WTC11 (cell line): ENCODE data around the gene ANKRD37. TPM values are rescaled to one million over a fixed set of nuclear protein-coding genes. Genes with fewer than 3 reads are reported as not detected.

Source experiments
- ATAC-seq: fragments of 200-7000 bp; cut with Tn5 transposase; 2 replicates; pipeline ENCODE4 v1.10.0; 2021; ENCODE audit warnings: mild to moderate bottlenecking, moderate library complexity
- CTCF ChIA-PET: fragments of 300-600 bp; sonication (Branson Sonifier 250); formaldehyde crosslinking; loops from one replicate; lab custom pipeline; 2021; ENCODE audit warnings: antibody characterized with exemption; lab: Charles Lee
- POLR2A ChIA-PET: fragments of 350-600 bp; sonication (Branson Sonifier 250); formaldehyde crosslinking; loops from one replicate; lab custom pipeline; 2021; ENCODE audit warnings: antibody characterized with exemption; lab: Charles Lee
- DNase-seq: peaks from one replicate; pipeline ENCODE4 v3.0.0; 2021; ENCODE audit warnings: low spot score
- H3K27ac Mint-ChIP-seq: 2 replicates; pipeline ENCODE4 v1.8.0; 2021; ENCODE audit warnings: mixed read lengths
- H3K27me3 Mint-ChIP-seq: 2 replicates; pipeline ENCODE4 v1.8.0; 2021; ENCODE audit warnings: low read depth, mild to moderate bottlenecking, moderate library complexity, mixed read lengths
- H3K36me3 Mint-ChIP-seq: 2 replicates; pipeline ENCODE4 v1.8.0; 2021; ENCODE audit warnings: mixed read lengths
- H3K4me1 Mint-ChIP-seq: 2 replicates; pipeline ENCODE4 v1.8.0; 2022; ENCODE audit warnings: mixed read lengths
- H3K4me3 Mint-ChIP-seq: 2 replicates; pipeline ENCODE4 v1.8.0; 2021; ENCODE audit warnings: mild to moderate bottlenecking, moderate library complexity, mixed read lengths
- H3K9me3 Mint-ChIP-seq: 2 replicates; pipeline ENCODE4 v1.8.0; 2021; ENCODE audit warnings: mixed read lengths
- ARID4B ChIP-seq: sonication (generic); formaldehyde crosslinking; IDR thresholded peaks from 2 replicates; pipeline ENCODE4 v1.8.0; 2023; ENCODE audit warnings: missing genetic modification reagents, mild to moderate bottlenecking, borderline replicate concordance
- ATF6 ChIP-seq: sonication (generic); formaldehyde crosslinking; IDR thresholded peaks from 2 replicates; pipeline ENCODE4 v1.8.1; 2023; ENCODE audit warnings: mild to moderate bottlenecking, missing genetic modification reagents
- CREB1 ChIP-seq: sonication (generic); formaldehyde crosslinking; IDR thresholded peaks from 2 replicates; pipeline ENCODE4 v1.8.0; 2023; ENCODE audit warnings: mild to moderate bottlenecking, missing genetic modification reagents
- CREM ChIP-seq: sonication (generic); formaldehyde crosslinking; IDR thresholded peaks from 2 replicates; pipeline ENCODE4 v1.8.1; 2022; ENCODE audit warnings: mild to moderate bottlenecking, missing genetic modification reagents, moderate library complexity
- ETV6 ChIP-seq: sonication (generic); formaldehyde crosslinking; IDR thresholded peaks from 2 replicates; pipeline ENCODE4 v1.8.1; 2022; ENCODE audit warnings: mild to moderate bottlenecking, missing genetic modification reagents
- GABPB1 ChIP-seq: sonication (generic); formaldehyde crosslinking; IDR thresholded peaks from 2 replicates; pipeline ENCODE4 v1.8.1; 2023; ENCODE audit warnings: mild to moderate bottlenecking, missing genetic modification reagents
- GRHL2 ChIP-seq: fragments of 250-450 bp; sonication (Bioruptor Pico); IDR thresholded peaks from 2 replicates; pipeline ENCODE4 v1.8.0; 2022; ENCODE audit warnings: mild to moderate bottlenecking, moderate library complexity; ENCODE audit not compliant: insufficient replicate concordance, severe bottlenecking
- GTF2I ChIP-seq: fragments of 250-450 bp; sonication (Bioruptor Pico); conservative IDR thresholded peaks from 2 replicates; pipeline ENCODE4 v1.4.0; 2021; ENCODE audit warnings: mild to moderate bottlenecking
- IRF1 ChIP-seq: sonication (generic); formaldehyde crosslinking; IDR thresholded peaks from 2 replicates; pipeline ENCODE4 v1.8.0; 2023; ENCODE audit warnings: missing genetic modification reagents
- MAX ChIP-seq: sonication (generic); formaldehyde crosslinking; IDR thresholded peaks from 2 replicates; pipeline ENCODE4 v1.8.0; 2022; ENCODE audit warnings: mild to moderate bottlenecking, missing genetic modification reagents
- MYBL2 ChIP-seq: sonication (generic); formaldehyde crosslinking; IDR thresholded peaks from 2 replicates; pipeline ENCODE4 v1.8.1; 2023; ENCODE audit warnings: mild to moderate bottlenecking, moderate library complexity, missing genetic modification reagents
- NFATC4 ChIP-seq: fragments of 250-450 bp; sonication (Bioruptor Pico); IDR thresholded peaks from 2 replicates; pipeline ENCODE4 v1.9.0; 2021; ENCODE audit warnings: mild to moderate bottlenecking
- PRDM15 ChIP-seq: sonication (generic); formaldehyde crosslinking; IDR thresholded peaks from 2 replicates; pipeline ENCODE4 v1.8.0; 2022; ENCODE audit warnings: missing genetic modification reagents
- SMAD3 ChIP-seq: sonication (generic); formaldehyde crosslinking; IDR thresholded peaks from 2 replicates; pipeline ENCODE4 v1.8.0; 2022; ENCODE audit warnings: missing genetic modification reagents, mild to moderate bottlenecking, borderline replicate concordance
- ZNF121 ChIP-seq: sonication (generic); formaldehyde crosslinking; IDR thresholded peaks from 2 replicates; pipeline ENCODE4 v1.8.0; 2023; ENCODE audit warnings: missing genetic modification reagents
- ZNF263 ChIP-seq: sonication (generic); formaldehyde crosslinking; IDR thresholded peaks from 2 replicates; pipeline ENCODE4 v1.8.1; 2022; ENCODE audit warnings: low read depth, mild to moderate bottlenecking, moderate library complexity, missing genetic modification reagents
- ZNF396 ChIP-seq: fragments of 250-450 bp; sonication (Bioruptor Pico); IDR thresholded peaks from 2 replicates; pipeline ENCODE4 v1.8.0; 2021; ENCODE audit warnings: mild to moderate bottlenecking, moderate library complexity, borderline replicate concordance
- ZNF416 ChIP-seq: fragments of 250-450 bp; sonication (Bioruptor Pico); IDR thresholded peaks from 2 replicates; pipeline ENCODE4 v1.9.0; 2021; ENCODE audit warnings: mild to moderate bottlenecking, inconsistent platforms
- ZNF425 ChIP-seq: fragments of 250-450 bp; sonication (Bioruptor Pico); conservative IDR thresholded peaks from 2 replicates; pipeline ENCODE4 v1.9.0; 2021; ENCODE audit warnings: mild to moderate bottlenecking
- total RNA-seq: library from RNA; stranded (reverse); gene quantifications from 3 replicates; pipeline ENCODE4 v1.2.3, GENCODE V29; 2021

ANKRD37 gene
- total RNA-seq, 1 experiment from 2014 or later: 3.0 TPM

GRCh38 chr4:185357211-185357610 is 39.4 kb upstream of the ANKRD37 start:
- CTCF ChIA-PET: no interaction called here
- H3K27ac Mint-ChIP-seq: no peak overlapping the region; the same call in 1 of the 2 replicates
- no peaks in the 10 kb centered on the region for H3K27me3 Mint-ChIP-seq
- H3K9me3 Mint-ChIP-seq: no peaks in the 10 kb centered on the region
- H3K36me3 Mint-ChIP-seq: peaks cover 9% of the 10 kb centered on the region; the same call in 1 of the 2 replicates
- TF ChIP-seq GRHL2 (CRISPR knock-in tag): no peak
- no peak for TF ChIP-seq ZNF263
- TF ChIP-seq ZNF396 (CRISPR knock-in tag): no peak
- no peak for TF ChIP-seq CREM (CRISPR knock-in tag)
- no peak for TF ChIP-seq MYBL2
- no peak for TF ChIP-seq ZNF416 (CRISPR knock-in tag)
- TF ChIP-seq, all 79 proteins: peak for 0
- POLR2A ChIA-PET: no interaction called here
- peaks cover 5% of the 10 kb centered on the region for H3K4me1 Mint-ChIP-seq
- H3K4me3 Mint-ChIP-seq: no peak overlapping the region
- ATAC-seq (no peak), DNase-seq (no peak)

- ChIA-PET POLR2A (no interaction called here), CTCF (no interaction called here)
- DNase-seq (no peak), ATAC-seq (no peak)
- H3K4me1 Mint-ChIP-seq: peaks cover 5% of the 10 kb centered on the region
- H3K36me3 Mint-ChIP-seq: peaks cover 9% of the 10 kb centered on the region; the same call in 1 of the 2 replicates
- no peaks in the 10 kb centered on the region for H3K27me3 Mint-ChIP-seq
- no peaks in the 10 kb centered on the region for H3K9me3 Mint-ChIP-seq
- no peak overlapping the region; the same call in 1 of the 2 replicates for H3K27ac Mint-ChIP-seq
- H3K4me3 Mint-ChIP-seq: no peak overlapping the region
- TF ChIP-seq ARID4B (CRISPR knock-in tag) (no peak), ZNF425 (CRISPR knock-in tag) (no peak), SMAD3 (CRISPR knock-in tag) (no peak), ATF6 (CRISPR knock-in tag) (no peak), IRF1 (CRISPR knock-in tag) (no peak), CREB1 (CRISPR knock-in tag) (no peak), ZNF121 (CRISPR knock-in tag) (no peak), ETV6 (CRISPR knock-in tag) (no peak), PRDM15 (CRISPR knock-in tag) (no peak), GTF2I (no peak), NFATC4 (CRISPR knock-in tag) (no peak), GABPB1 (no peak), CREM (CRISPR knock-in tag) (no peak), MAX (CRISPR knock-in tag) (no peak)
These were observed 38.8 kb upstream of the ANKRD37 start for GRCh38 chr4:185357733-185358440.
